HFFc6 (cell line): ENCODE measurements around the gene CA14. TPM values are rescaled to one million over a fixed set of nuclear protein-coding genes. Genes with fewer than 3 reads are reported as not detected.
"Not testable (repeated sequence)": the region's sequence is repeated elsewhere in the genome, so short reads cannot be mapped to it uniquely, and the experiment has no call there.

Source experiments
- DNase-seq: peaks from one replicate; pipeline ENCODE4 v3.0.0-alpha.2; 2018
- H3K27ac Mint-ChIP-seq: 2 replicates; pipeline ENCODE4 v1.8.0; 2020; ENCODE audit warnings: mild to moderate bottlenecking, mixed read lengths
- H3K27me3 Mint-ChIP-seq: 2 replicates; pipeline ENCODE4 v1.8.0; 2021; ENCODE audit warnings: mild to moderate bottlenecking, moderate library complexity, mixed read lengths; ENCODE audit not compliant: insufficient read depth
- H3K36me3 Mint-ChIP-seq: 2 replicates; pipeline ENCODE4 v1.8.0; 2021; ENCODE audit warnings: low read depth, mixed read lengths
- H3K4me1 Mint-ChIP-seq: 2 replicates; pipeline ENCODE4 v1.8.0; 2020; ENCODE audit warnings: low read depth, mixed read lengths
- H3K4me3 Mint-ChIP-seq: 2 replicates; pipeline ENCODE4 v1.8.0; 2020; ENCODE audit warnings: mild to moderate bottlenecking, moderate library complexity, mixed read lengths
- H3K9me3 Mint-ChIP-seq: 2 replicates; pipeline ENCODE4 v1.8.0; 2020; ENCODE audit warnings: mild to moderate bottlenecking, mixed read lengths
- CTCF ChIP-seq: fragments of 200-600 bp; sonication (generic); IDR thresholded peaks from 2 replicates; pipeline ENCODE4 v1.5.0; 2021; ENCODE audit warnings: antibody characterized with exemption, mild to moderate bottlenecking
- total RNA-seq, 6 experiments: library from RNA; stranded (reverse); fragmentation: NEBNext Ultra II Directional; extraction: Animal tissue kit (Norgen Biotek cat#: 25700); gene quantifications; 2 replicates in 1 of 6; 3 replicates in 5 of 6; pipeline ENCODE4 v1.2.3, GENCODE V29; 2021

Gene CA14
- total RNA-seq, 6 experiments from 2014 or later, result not detected

DNA sequence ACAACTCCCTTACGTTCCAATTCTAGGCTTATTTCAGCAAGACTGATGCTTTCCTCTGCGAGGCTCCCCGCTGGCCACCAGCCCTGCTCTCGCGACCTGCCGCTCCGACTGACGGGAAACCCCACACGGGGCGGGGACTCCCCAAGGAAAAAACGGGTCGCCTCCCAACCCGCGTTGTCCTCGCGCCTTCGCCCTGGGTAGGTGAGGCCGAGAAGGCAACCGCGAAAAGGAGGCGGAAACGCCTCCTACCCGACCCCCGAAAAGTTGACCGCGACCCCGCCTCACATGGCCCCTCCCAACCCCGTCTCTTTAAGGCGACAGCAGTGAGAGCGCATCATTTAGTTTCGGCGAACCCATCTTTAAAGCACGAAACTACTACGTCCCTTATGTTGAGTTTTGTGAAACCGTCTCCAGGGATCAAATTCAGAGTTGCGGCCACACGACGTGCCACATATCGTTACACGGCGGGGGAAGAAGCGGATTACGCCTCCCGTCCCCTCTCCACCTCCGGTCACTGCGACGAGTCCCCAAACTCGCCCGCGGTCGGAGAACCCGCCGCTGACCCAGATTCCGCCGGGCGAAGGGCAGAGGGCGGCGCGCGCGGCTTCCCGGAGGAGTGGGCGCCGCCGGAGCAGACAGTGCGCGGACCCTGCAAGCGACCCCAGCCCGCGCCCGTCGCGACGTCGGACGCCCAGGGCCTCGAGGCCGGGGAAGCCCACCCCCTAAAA is 22.8 kb upstream of the CA14 start:
- peak overlapping the region; percentile 93 for H3K27ac Mint-ChIP-seq
- no peaks in the 10 kb centered on the region; the same call in 1 of the 2 replicates for H3K27me3 Mint-ChIP-seq
- H3K36me3 Mint-ChIP-seq, result no peaks in the 10 kb centered on the region
- no peak for TF ChIP-seq CTCF
- DNase-seq, result peak; percentile 70
- H3K4me3 Mint-ChIP-seq, result no peak overlapping the region
- H3K4me1 Mint-ChIP-seq, result peaks cover 15% of the 10 kb centered on the region
- H3K9me3 Mint-ChIP-seq, result no peaks in the 10 kb centered on the region

- TF ChIP-seq CTCF, result peak; percentile 48
- Mint-ChIP-seq H3K27me3 (no peaks in the 10 kb centered on the region; the same call in 1 of the 2 replicates), H3K27ac (no peak overlapping the region), H3K9me3 (no peaks in the 10 kb centered on the region), H3K4me3 (no peak overlapping the region), H3K4me1 (peaks cover 15% of the 10 kb centered on the region), H3K36me3 (no peaks in the 10 kb centered on the region)
- DNase-seq, result no peak
Observed at GRCh38 chr1:150235294-150235851, 22.2 kb upstream of the CA14 start.

GRCh38 chr1:150235852-150236613 is 21.5 kb upstream of the CA14 start, which contains the start of gene ANP32E:
Gene ANP32E, minus strand, starts transcription at chr1:150236112. Its CDS starts 326 bp downstream, at chr1:150235786.
- H3K4me3 Mint-ChIP-seq, result no peak within 1 kb of the TSS
- H3K27ac Mint-ChIP-seq, result peak within 1 kb of the TSS; percentile 93
- no peaks in the 10 kb centered on the region for H3K9me3 Mint-ChIP-seq
- H3K27me3 Mint-ChIP-seq, result peaks cover 1% of the 10 kb centered on the region
- DNase-seq, result peak; percentile 100
- TF ChIP-seq CTCF, result peak; percentile 50
- H3K36me3 Mint-ChIP-seq, result no peaks in the 10 kb centered on the region
- H3K4me1 Mint-ChIP-seq, result peaks cover 15% of the 10 kb centered on the region

DNA sequence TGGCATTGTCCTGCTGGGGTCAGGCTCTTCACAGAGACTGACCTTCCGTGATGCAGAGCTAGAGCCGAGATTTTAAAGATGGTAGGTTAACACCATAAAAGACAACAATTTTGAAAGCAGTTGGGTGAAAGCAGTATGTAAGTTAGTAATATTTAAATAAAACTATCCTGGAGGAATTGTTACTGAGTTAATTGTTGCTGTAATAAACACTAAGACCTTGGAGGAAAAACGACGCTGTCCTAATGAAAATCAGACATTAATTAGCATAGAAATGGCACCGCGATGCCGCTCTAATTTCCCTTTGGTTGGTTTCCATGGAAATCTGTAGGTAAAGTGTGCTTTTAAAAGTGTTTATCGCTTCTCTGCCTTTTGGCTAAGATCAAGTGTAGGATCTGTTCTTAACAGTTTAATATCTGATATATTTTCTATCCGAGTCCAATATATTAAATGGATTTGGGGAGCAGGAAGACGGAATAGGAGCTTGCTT is 20.9 kb upstream of the CA14 start:
- Mint-ChIP-seq H3K4me1 (peaks cover 15% of the 10 kb centered on the region), H3K27me3 (peaks cover 1% of the 10 kb centered on the region), H3K27ac (no peak overlapping the region), H3K36me3 (no peaks in the 10 kb centered on the region), H3K4me3 (no peak overlapping the region), H3K9me3 (no peaks in the 10 kb centered on the region)
- DNase-seq, result no peak
- 0 out of 2 replicates have a peak, but pooled peaks have one; percentile 14 for TF ChIP-seq CTCF

GRCh38 chr1:150237176-150237575 is 20.4 kb upstream of the CA14 start:
- DNase-seq, H3K9me3 Mint-ChIP-seq, H3K4me3 Mint-ChIP-seq, H3K36me3 Mint-ChIP-seq, H3K27me3 Mint-ChIP-seq, H3K27ac Mint-ChIP-seq: not testable (repeated sequence)
- peaks cover 15% of the 10 kb centered on the region for H3K4me1 Mint-ChIP-seq
